H1 (cell line): ENCODE measurements around the gene BSX. TPM values are rescaled to one million over a fixed set of nuclear protein-coding genes. Genes with fewer than 3 reads are reported as not detected.

Experiments
- CTCF ChIA-PET: fragments of 300-600 bp; sonication (Branson Sonifier 250); formaldehyde crosslinking; loops from one replicate; lab custom pipeline; 2021; ENCODE audit not compliant: partially characterized antibody; lab: Charles Lee
- POLR2A ChIA-PET: fragments of 300-600 bp; sonication (Branson Sonifier 250); formaldehyde crosslinking; loops from one replicate; lab custom pipeline; 2021; ENCODE audit warnings: inconsistent platforms; ENCODE audit not compliant: partially characterized antibody; lab: Charles Lee
- DNase-seq, 2 experiments: peaks; one replicate each; pipeline versions ENCODE4 v3.0.0 to v3.0.0-alpha.2; 2010 to 2022; ENCODE audit warnings: low spot score in 2 of 2, low read depth in 1 of 2, mixed read lengths in 1 of 2
- FAIRE-seq: peaks from 2 replicates; lab custom pipeline; 2011; peaks lifted over from hg19 to GRCh38; lab: Jason Lieb, UNC
- H2AFZ ChIP-seq: 2 replicates; pipeline ENCODE4 v1.8.1; 2012; ENCODE audit warnings: low read length, inconsistent platforms
- H2AK5ac ChIP-seq: 2 replicates; pipeline ENCODE4 v1.6.1; 2013; ENCODE audit warnings: low read depth, low read length
- H2BK120ac ChIP-seq: replicated peaks from 2 replicates; pipeline ENCODE3; 2013; ENCODE audit warnings: low read depth, low read length, inconsistent platforms
- H2BK12ac ChIP-seq: 2 replicates; pipeline ENCODE4 v1.6.1; 2013; ENCODE audit warnings: low read depth, low read length
- H2BK15ac ChIP-seq: 2 replicates; pipeline ENCODE4 v1.6.1; 2013; ENCODE audit warnings: low read length
- H2BK20ac ChIP-seq: 2 replicates; pipeline ENCODE4 v1.6.1; 2013; ENCODE audit warnings: low read length
- H2BK5ac ChIP-seq: 2 replicates; pipeline ENCODE4 v1.6.1; 2013; ENCODE audit warnings: low read depth, low read length
- H3K14ac ChIP-seq: 2 replicates; pipeline ENCODE4 v1.6.1; 2013; ENCODE audit warnings: inconsistent platforms; ENCODE audit not compliant: insufficient read length
- H3K18ac ChIP-seq: 2 replicates; pipeline ENCODE4 v1.6.1; 2013; ENCODE audit warnings: low read length; ENCODE audit errors: extremely low read depth
- H3K23ac ChIP-seq: 2 replicates; pipeline ENCODE4 v1.6.1; 2013; ENCODE audit warnings: inconsistent platforms; ENCODE audit not compliant: insufficient read length
- H3K23me2 ChIP-seq: 2 replicates; pipeline ENCODE4 v1.6.1; 2013; ENCODE audit warnings: low read depth, low read length
- H3K27ac ChIP-seq: 2 replicates; pipeline ENCODE4 v1.6.1; 2011; ENCODE audit warnings: low read depth, low read length, inconsistent platforms
- H3K27me3 ChIP-seq, 4 experiments: replicated peaks in 1 of 4; 1 replicate in 1 of 4; 2 replicates in 3 of 4; pipeline versions ENCODE4 v1.6.1 to v1.8.1; 2011 to 2013; ENCODE audit warnings: low read length in 3 of 4, mild to moderate bottlenecking in 3 of 4, inconsistent platforms in 2 of 4, mixed read lengths in 2 of 4, moderate library complexity in 1 of 4; ENCODE audit not compliant: control insufficient read depth in 3 of 4, insufficient read depth in 3 of 4; ENCODE audit errors: extremely low read depth in 1 of 4
- H3K36me3 ChIP-seq, 4 experiments: 2 replicates each; pipeline versions ENCODE4 v1.6.1 to v1.8.1; 2011 to 2013; ENCODE audit warnings: mild to moderate bottlenecking in 4 of 4, low read length in 3 of 4, moderate library complexity in 2 of 4, control low read depth in 1 of 4, inconsistent platforms in 1 of 4; ENCODE audit not compliant: insufficient read depth in 4 of 4, control insufficient read depth in 2 of 4
- H3K4ac ChIP-seq: replicated peaks from 2 replicates; pipeline ENCODE3; 2013; ENCODE audit warnings: low read length, low read depth, mixed read lengths, inconsistent platforms; ENCODE audit not compliant: insufficient read length
- H3K4me1 ChIP-seq, 4 experiments: replicated peaks in 1 of 4; 1 replicate in 1 of 4; 2 replicates in 3 of 4; pipeline versions ENCODE4 v1.6.1 to v1.8.1; 2011 to 2013; ENCODE audit warnings: low read length in 3 of 4, inconsistent platforms in 2 of 4, mixed read lengths in 1 of 4; ENCODE audit not compliant: insufficient read depth in 4 of 4, control insufficient read depth in 3 of 4
- H3K4me2 ChIP-seq, 2 experiments: 2 replicates each; pipeline versions ENCODE4 v1.6.1 to v1.8.1; 2011 to 2013; ENCODE audit warnings: low read depth in 2 of 2, low read length in 2 of 2, control low read depth in 1 of 2, inconsistent platforms in 1 of 2, mild to moderate bottlenecking in 1 of 2; ENCODE audit not compliant: insufficient read depth in 1 of 2
- H3K4me3 ChIP-seq, 4 experiments: fragments of 200-600, 300-600 bp in 1 of 4; sonication (generic), shearing (Covaris generic), sonication (Bioruptor Twin) in 1 of 4; 2 replicates each; pipeline versions ENCODE4 v1.5.1 to v1.8.1; 2011 to 2016; ENCODE audit warnings: low read length in 4 of 4, low read depth in 3 of 4, control low read depth in 2 of 4, inconsistent platforms in 2 of 4, mild to moderate bottlenecking in 2 of 4, mixed read lengths in 1 of 4, moderate library complexity in 1 of 4; ENCODE audit not compliant: insufficient read depth in 2 of 4; ENCODE audit errors: extremely low read depth in 1 of 4
- H3K56ac ChIP-seq: replicated peaks from 2 replicates; pipeline ENCODE3; 2013; ENCODE audit warnings: low read depth, mild to moderate bottlenecking, mixed read lengths, low read length, inconsistent platforms; ENCODE audit not compliant: insufficient read length
- H3K79me1 ChIP-seq: 2 replicates; pipeline ENCODE4 v1.6.1; 2013; ENCODE audit warnings: low read depth, low read length, control low read depth
- H3K79me2 ChIP-seq, 2 experiments: 2 replicates each; pipeline versions ENCODE4 v1.6.1 to v1.8.1; 2012 to 2013; ENCODE audit warnings: low read length in 2 of 2, mild to moderate bottlenecking in 2 of 2, inconsistent platforms in 1 of 2; ENCODE audit not compliant: insufficient read depth in 2 of 2, control insufficient read depth in 1 of 2
- H3K9ac ChIP-seq, 4 experiments: replicated peaks in 1 of 4; 1 replicate in 1 of 4; 2 replicates in 3 of 4; pipeline versions ENCODE4 v1.6.1 to v1.8.1; 2011 to 2013; ENCODE audit warnings: low read depth in 3 of 4, low read length in 3 of 4, control low read depth in 2 of 4, mild to moderate bottlenecking in 2 of 4, moderate library complexity in 2 of 4, inconsistent platforms in 1 of 4; ENCODE audit errors: extremely low read depth in 1 of 4
- H3K9me3 ChIP-seq, 2 experiments: 2 replicates each; pipeline versions ENCODE4 v1.6.1 to v1.8.1; 2012 to 2013; ENCODE audit warnings: mild to moderate bottlenecking in 2 of 2, moderate library complexity in 2 of 2, control low read depth in 1 of 2, inconsistent platforms in 1 of 2, low read depth in 1 of 2, low read length in 1 of 2, mixed read lengths in 1 of 2; ENCODE audit not compliant: insufficient read depth in 2 of 2
- H4K20me1 ChIP-seq, 2 experiments: replicated peaks in 1 of 2; 2 replicates each; pipeline versions ENCODE3 to v1.8.1; 2011 to 2013; ENCODE audit warnings: inconsistent platforms in 2 of 2, low read length in 2 of 2, mild to moderate bottlenecking in 1 of 2; ENCODE audit not compliant: insufficient read depth in 2 of 2, control insufficient read depth in 1 of 2
- H4K5ac ChIP-seq: 2 replicates; pipeline ENCODE4 v1.6.1; 2013; ENCODE audit warnings: low read length, low read depth, mixed read lengths, inconsistent platforms; ENCODE audit not compliant: insufficient read length
- H4K8ac ChIP-seq: 2 replicates; pipeline ENCODE4 v1.8.0; 2013; ENCODE audit warnings: mild to moderate bottlenecking, moderate library complexity, low read length, inconsistent platforms; ENCODE audit not compliant: insufficient read depth; ENCODE audit errors: extremely low read depth
- H4K91ac ChIP-seq: replicated peaks from 2 replicates; pipeline ENCODE3; 2013; ENCODE audit warnings: low read length, mixed read lengths, inconsistent platforms; ENCODE audit not compliant: insufficient read length
- CREB1 ChIP-seq: IDR thresholded peaks from 2 replicates; pipeline ENCODE4 v1.6.1; 2012; ENCODE audit warnings: inconsistent platforms
- EP300 ChIP-seq, 2 experiments: IDR thresholded peaks; 1 replicate in 1 of 2; 2 replicates in 1 of 2; pipeline ENCODE4 v1.6.1; 2011 to 2012; ENCODE audit warnings: low read depth in 2 of 2, low read length in 2 of 2, mild to moderate bottlenecking in 2 of 2, borderline replicate concordance in 1 of 2, inconsistent platforms in 1 of 2, moderate library complexity in 1 of 2
- KDM4A ChIP-seq: IDR thresholded peaks from one replicate; pipeline ENCODE4 v1.7.1; 2012; ENCODE audit warnings: low read depth, mild to moderate bottlenecking, moderate library complexity, low read length, inconsistent platforms; ENCODE audit not compliant: severe bottlenecking
- POLR2AphosphoS5 ChIP-seq: IDR thresholded peaks from 2 replicates; pipeline ENCODE4 v1.6.1; 2011; ENCODE audit warnings: low read depth, low read length
- SRF ChIP-seq: IDR thresholded peaks from 2 replicates; pipeline ENCODE4 v1.6.1; 2011; ENCODE audit warnings: mild to moderate bottlenecking, low read depth, low read length, moderate library complexity
- TBP ChIP-seq: IDR thresholded peaks from 2 replicates; pipeline ENCODE4 v1.6.1; 2011; ENCODE audit warnings: low read depth, low read length, improper control_type of control experiment
- WGBS, 2 experiments: shearing (Covaris generic) in 1 of 2; methylation state at CpG; one replicate each; pipeline versions ENCODE4 v1.1.6 to v1.1.7; 2013 to 2015; ENCODE audit warnings: low lambda C conversion rate in 2 of 2, mixed read lengths in 2 of 2, inconsistent platforms in 1 of 2, low coverage in 1 of 2, missing lambda C conversion rate in 1 of 2; ENCODE audit not compliant: insufficient replicate concordance in 2 of 2, insufficient coverage in 1 of 2, insufficient read length in 1 of 2; ENCODE audit errors: extremely low coverage in 1 of 2, missing lambda C conversion rate in 1 of 2; 5-methylcytosine and 5-hydroxymethylcytosine counted together
- polyA plus RNA-seq, 7 experiments: library from polyadenylated mRNA; depleted of rRNA in 3 of 7; stranded (reverse) in 5 of 7; unstranded in 2 of 7; fragments of >200 nt in 5 of 7; fragments of 200-250 nt in 2 of 7; gene quantifications; 1 replicate in 5 of 7; 2 replicates in 1 of 7; 4 replicates in 1 of 7; pipeline versions ENCODE4 v1.2.1 to v1.2.3, GENCODE V29; 2011 to 2013; ENCODE audit warnings: missing spikeins in 2 of 7, mixed read lengths in 2 of 7
- total RNA-seq: library from RNA; stranded (reverse); fragmentation: NEBNext Ultra II Directional; extraction: Animal tissue kit (Norgen Biotek cat#: 25700); gene quantifications from 2 replicates; pipeline ENCODE4 v1.2.1, GENCODE V29; 2021
- TF ChIP-seq, protein P1 (sequence below), 3 experiments: IDR thresholded peaks; 1 replicate in 2 of 3; 2 replicates in 1 of 3; pipeline versions ENCODE4 v1.5.1 to v1.6.1; 2011; ENCODE audit warnings: low read length in 3 of 3, mild to moderate bottlenecking in 3 of 3, inconsistent platforms in 2 of 3, low read depth in 1 of 3, moderate library complexity in 1 of 3; ENCODE audit not compliant: insufficient read depth in 1 of 3; ENCODE audit errors: control extremely low read depth in 1 of 3

Gene BSX
- total and polyA plus RNA-seq, 2 of the 8 experiments (the other 6 are each of a cell fraction or from before 2014, with no cell fraction given) = not detected

DNA sequence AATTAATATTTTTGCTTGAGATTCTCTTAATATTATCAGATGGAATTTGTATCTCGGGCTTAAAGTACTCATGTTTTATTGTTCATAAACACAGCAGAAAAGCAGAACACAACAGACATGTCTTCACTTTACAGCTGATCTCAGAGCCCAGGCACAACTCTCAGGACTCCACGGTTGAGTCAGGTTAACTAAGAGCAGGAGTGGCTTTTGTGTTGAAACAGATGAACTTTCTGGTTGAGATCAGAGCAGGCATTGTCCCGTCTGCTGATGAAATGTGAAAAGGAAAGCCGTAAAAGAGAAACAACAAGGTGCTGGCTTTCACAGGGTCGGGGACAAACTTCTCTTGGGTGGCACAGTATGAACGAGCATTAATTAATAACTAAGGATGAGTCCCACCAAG lies 50.1 kb downstream of the BSX start:
- TF ChIP-seq SRF = no peak
- no peak for TF ChIP-seq CREB1
- TF ChIP-seq TBP = no peak
- no peak for TF ChIP-seq EP300 (IDR thresholded peaks at IDR 0.05; ENCODE audit: borderline replicate concordance in 1 of 2, low read depth in 2 of 2, low read length in 2 of 2)
- TF ChIP-seq POLR2AphosphoS5 = no peak
- no peak for TF ChIP-seq KDM4A
- TF ChIP-seq, protein P1, sequence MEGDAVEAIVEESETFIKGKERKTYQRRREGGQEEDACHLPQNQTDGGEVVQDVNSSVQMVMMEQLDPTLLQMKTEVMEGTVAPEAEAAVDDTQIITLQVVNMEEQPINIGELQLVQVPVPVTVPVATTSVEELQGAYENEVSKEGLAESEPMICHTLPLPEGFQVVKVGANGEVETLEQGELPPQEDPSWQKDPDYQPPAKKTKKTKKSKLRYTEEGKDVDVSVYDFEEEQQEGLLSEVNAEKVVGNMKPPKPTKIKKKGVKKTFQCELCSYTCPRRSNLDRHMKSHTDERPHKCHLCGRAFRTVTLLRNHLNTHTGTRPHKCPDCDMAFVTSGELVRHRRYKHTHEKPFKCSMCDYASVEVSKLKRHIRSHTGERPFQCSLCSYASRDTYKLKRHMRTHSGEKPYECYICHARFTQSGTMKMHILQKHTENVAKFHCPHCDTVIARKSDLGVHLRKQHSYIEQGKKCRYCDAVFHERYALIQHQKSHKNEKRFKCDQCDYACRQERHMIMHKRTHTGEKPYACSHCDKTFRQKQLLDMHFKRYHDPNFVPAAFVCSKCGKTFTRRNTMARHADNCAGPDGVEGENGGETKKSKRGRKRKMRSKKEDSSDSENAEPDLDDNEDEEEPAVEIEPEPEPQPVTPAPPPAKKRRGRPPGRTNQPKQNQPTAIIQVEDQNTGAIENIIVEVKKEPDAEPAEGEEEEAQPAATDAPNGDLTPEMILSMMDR (IDR thresholded peaks at IDR 0.05; ENCODE audit: control extremely low read depth in 1 of 3, insufficient read depth in 1 of 3, low read depth in 1 of 3, low read length in 3 of 3) = no peak
- Histone ChIP-seq H3K27me3 (no peaks in the 10 kb centered on the region), H3K9ac (no peak overlapping the region), H4K91ac (no peak overlapping the region), H3K14ac (no peak overlapping the region), H3K18ac (no peak overlapping the region), H3K27ac (no peak overlapping the region), H2BK20ac (no peak overlapping the region), H2BK120ac (no peak overlapping the region), H3K4ac (no peak overlapping the region), H2BK12ac (no peak overlapping the region), H2AFZ (no peak overlapping the region), H3K4me1 (peaks cover 0 to 2% (median 0%) of the 10 kb centered on the region in 4 experiments; a peak in 1 of 7 replicates), H4K20me1 (no peaks in the 10 kb centered on the region), H2BK15ac (no peak overlapping the region), H3K23me2 (no peaks in the 10 kb centered on the region), H4K8ac (no peak overlapping the region), H3K9me3 (no peaks in the 10 kb centered on the region), H3K79me1 (no peaks in the 10 kb centered on the region), H4K5ac (no peak overlapping the region), H3K4me2 (no peak overlapping the region), H2AK5ac (no peak overlapping the region), H3K79me2 (no peaks in the 10 kb centered on the region), H3K4me3 (no peak overlapping the region), H3K56ac (no peak overlapping the region), H2BK5ac (no peak overlapping the region), H3K23ac (no peak overlapping the region), H3K36me3 (no peaks in the 10 kb centered on the region)
- DNase-seq (no peak), FAIRE-seq (no peak)
- WGBS, 2 experiments = 77% methylated on average over 6 of the region's 6 CpGs; no CpG with 5 or more reads in 1 of the 2 experiments
- CTCF ChIA-PET = interaction anchor here (0.9 to 1.3 kb wide), 2 partner anchors 68 to 89 kb away, joined by 3 to 4 read pairs; no protein-coding TSS in a partner anchor
- POLR2A ChIA-PET = no interaction called here
